Neural crest cell (in vitro differentiated cells): Measurements from ENCODE around the gene SMNDC1. TPM values are rescaled to one million over a fixed set of nuclear protein-coding genes. Genes with fewer than 3 reads are reported as not detected.

Experiments
- DNase-seq: peaks from one replicate; pipeline ENCODE4 v3.0.0; 2021; ENCODE audit warnings: low read depth, mixed read lengths, low spot score
- H3K27ac Mint-ChIP-seq: one replicate; pipeline ENCODE4 v1.8.0; 2021; ENCODE audit warnings: mild to moderate bottlenecking, mixed read lengths; ENCODE audit not compliant: unreplicated experiment
- H3K27me3 Mint-ChIP-seq: 2 replicates; pipeline ENCODE4 v1.8.0; 2021; ENCODE audit warnings: low read depth, mild to moderate bottlenecking, mixed read lengths
- H3K36me3 Mint-ChIP-seq: 2 replicates; pipeline ENCODE4 v1.8.0; 2021; ENCODE audit warnings: low read depth, mild to moderate bottlenecking, mixed read lengths
- H3K4me1 Mint-ChIP-seq: 2 replicates; pipeline ENCODE4 v1.8.0; 2021; ENCODE audit warnings: mixed read lengths
- H3K4me3 Mint-ChIP-seq: one replicate; pipeline ENCODE4 v1.8.0; 2021; ENCODE audit warnings: mild to moderate bottlenecking, mixed read lengths
- H3K9me3 Mint-ChIP-seq: 2 replicates; pipeline ENCODE4 v1.8.0; 2021; ENCODE audit warnings: mixed read lengths
- CTCF ChIP-seq: fragments of 200-600 bp; sonication (generic); conservative IDR thresholded peaks from 2 replicates; pipeline ENCODE4 v1.5.0; 2021; ENCODE audit warnings: antibody characterized with exemption, mild to moderate bottlenecking
- total RNA-seq: library from RNA; stranded (reverse); gene quantifications from 2 replicates; pipeline ENCODE4 v1.2.1, GENCODE V29; 2021

SMNDC1 gene
- total RNA-seq, 1 donor from 2014 or later, result 48.1 TPM

- Mint-ChIP-seq H3K27ac (no peak overlapping the region), H3K36me3 (peaks cover 12% of the 10 kb centered on the region), H3K4me3 (no peak overlapping the region), H3K4me1 (peaks cover 7% of the 10 kb centered on the region), H3K27me3 (no peaks in the 10 kb centered on the region), H3K9me3 (peaks cover 2% of the 10 kb centered on the region)
- no peak for TF ChIP-seq CTCF
- DNase-seq, result no peak
Measured at GRCh38 chr10:110244550-110244949, 60.2 kb downstream of the SMNDC1 start.

- no peak overlapping the region for H3K4me3 Mint-ChIP-seq
- no peak for DNase-seq
- peaks cover 2% of the 10 kb centered on the region for H3K9me3 Mint-ChIP-seq
- no peaks in the 10 kb centered on the region for H3K27me3 Mint-ChIP-seq
- H3K36me3 Mint-ChIP-seq, result peaks cover 17% of the 10 kb centered on the region
- H3K27ac Mint-ChIP-seq, result no peak overlapping the region
- H3K4me1 Mint-ChIP-seq, result peaks cover 7% of the 10 kb centered on the region
- TF ChIP-seq CTCF, result no peak
Measured at GRCh38 chr10:110242511-110242910, 62.2 kb downstream of the SMNDC1 start.

GRCh38 chr10:110241841-110242240 is 62.9 kb downstream of the SMNDC1 start:
- peaks cover 4% of the 10 kb centered on the region for H3K9me3 Mint-ChIP-seq
- H3K27me3 Mint-ChIP-seq, result no peaks in the 10 kb centered on the region
- H3K27ac Mint-ChIP-seq, result no peak overlapping the region
- no peak overlapping the region for H3K4me3 Mint-ChIP-seq
- DNase-seq, result no peak
- H3K4me1 Mint-ChIP-seq, result peaks cover 6% of the 10 kb centered on the region
- peaks cover 22% of the 10 kb centered on the region for H3K36me3 Mint-ChIP-seq
- TF ChIP-seq CTCF, result no peak

- peaks cover 2% of the 10 kb centered on the region for H3K4me1 Mint-ChIP-seq
- H3K36me3 Mint-ChIP-seq, result peaks cover 20% of the 10 kb centered on the region
- no peak for TF ChIP-seq CTCF
- H3K9me3 Mint-ChIP-seq, result peaks cover 2% of the 10 kb centered on the region
- no peaks in the 10 kb centered on the region for H3K27me3 Mint-ChIP-seq
- DNase-seq, result no peak
- no peak overlapping the region for H3K27ac Mint-ChIP-seq
- no peak overlapping the region for H3K4me3 Mint-ChIP-seq
Measured at GRCh38 chr10:110241407-110241806, 63.3 kb downstream of the SMNDC1 start.

Other genes with a start within 250 kb of the SMNDC1 start
- 18.6 and 20.6 TPM in 2 replicates for gene MXI1, start 97.3 kb downstream of the SMNDC1 start, total RNA-seq
- 2.4 and 2.5 TPM in 2 replicates for gene DUSP5, start 193.0 kb upstream of the SMNDC1 start, total RNA-seq